ENCODE data around the gene NKAP. TPM values are rescaled to one million over a fixed set of nuclear protein-coding genes. Genes with fewer than 3 reads are reported as not detected.

NKAP gene
- total and polyA plus RNA-seq, 9 of the 15 experiments (the other 6 are each of a cell fraction or from before 2014, with no cell fraction given): 3.1 to 8.3 (median 7.0) TPM

GRCh38 chrX:119981286-119982070 lies 37.9 kb upstream of the NKAP start (continued):
- TF ChIP-seq, protein P1, sequence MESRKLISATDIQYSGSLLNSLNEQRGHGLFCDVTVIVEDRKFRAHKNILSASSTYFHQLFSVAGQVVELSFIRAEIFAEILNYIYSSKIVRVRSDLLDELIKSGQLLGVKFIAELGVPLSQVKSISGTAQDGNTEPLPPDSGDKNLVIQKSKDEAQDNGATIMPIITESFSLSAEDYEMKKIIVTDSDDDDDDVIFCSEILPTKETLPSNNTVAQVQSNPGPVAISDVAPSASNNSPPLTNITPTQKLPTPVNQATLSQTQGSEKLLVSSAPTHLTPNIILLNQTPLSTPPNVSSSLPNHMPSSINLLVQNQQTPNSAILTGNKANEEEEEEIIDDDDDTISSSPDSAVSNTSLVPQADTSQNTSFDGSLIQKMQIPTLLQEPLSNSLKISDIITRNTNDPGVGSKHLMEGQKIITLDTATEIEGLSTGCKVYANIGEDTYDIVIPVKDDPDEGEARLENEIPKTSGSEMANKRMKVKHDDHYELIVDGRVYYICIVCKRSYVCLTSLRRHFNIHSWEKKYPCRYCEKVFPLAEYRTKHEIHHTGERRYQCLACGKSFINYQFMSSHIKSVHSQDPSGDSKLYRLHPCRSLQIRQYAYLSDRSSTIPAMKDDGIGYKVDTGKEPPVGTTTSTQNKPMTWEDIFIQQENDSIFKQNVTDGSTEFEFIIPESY (CRISPR knock-in tag; IDR thresholded peaks at IDR 0.05): no peak
- no peak for TF ChIP-seq USF2 (CRISPR knock-in tag; IDR thresholded peaks at IDR 0.05)
- no peak for TF ChIP-seq JUND (IDR thresholded peaks at IDR 0.05; ENCODE audit: borderline replicate concordance, low read depth, low read length)
- TF ChIP-seq JUND (tag; IDR thresholded peaks at IDR 0.05; ENCODE audit: borderline replicate concordance, low read depth, low read length): no peak
- no peak for TF ChIP-seq GABPA (tag; conservative IDR thresholded peaks at IDR 0.05; ENCODE audit: low read depth)
- TF ChIP-seq RREB1 (CRISPR knock-in tag; IDR thresholded peaks at IDR 0.05): no peak
- TF ChIP-seq CTCF (IDR thresholded peaks at IDR 0.05 in 2 of 3, conservative IDR thresholded peaks at IDR 0.05 in 1 of 3; ENCODE audit: insufficient read depth in 2 of 3, low read depth in 1 of 3, low read length in 3 of 3): peak; percentile 61 to 78 (median 62)
- TF ChIP-seq, protein P2, sequence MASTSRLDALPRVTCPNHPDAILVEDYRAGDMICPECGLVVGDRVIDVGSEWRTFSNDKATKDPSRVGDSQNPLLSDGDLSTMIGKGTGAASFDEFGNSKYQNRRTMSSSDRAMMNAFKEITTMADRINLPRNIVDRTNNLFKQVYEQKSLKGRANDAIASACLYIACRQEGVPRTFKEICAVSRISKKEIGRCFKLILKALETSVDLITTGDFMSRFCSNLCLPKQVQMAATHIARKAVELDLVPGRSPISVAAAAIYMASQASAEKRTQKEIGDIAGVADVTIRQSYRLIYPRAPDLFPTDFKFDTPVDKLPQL (IDR thresholded peaks at IDR 0.05; ENCODE audit: extremely low read depth, insufficient read length): no peak
- peak; percentile 48; the same call in 1 of the 2 replicates for TF ChIP-seq SMC3 (conservative IDR thresholded peaks at IDR 0.05; ENCODE audit: insufficient read depth, low read depth, low read length)
- TF ChIP-seq XRCC5 (IDR thresholded peaks at IDR 0.05; ENCODE audit: low read depth, low read length): no peak
- no peak for TF ChIP-seq ZFPM2 (CRISPR knock-in tag; IDR thresholded peaks at IDR 0.05)
- no peak for TF ChIP-seq NR3C1 (CRISPR knock-in tag; IDR thresholded peaks at IDR 0.05)
- no peak for TF ChIP-seq NR4A1 (CRISPR knock-in tag; IDR thresholded peaks at IDR 0.05)
- TF ChIP-seq NR4A1 (tag; IDR thresholded peaks at IDR 0.05): no peak
- TF ChIP-seq GATAD2B (IDR thresholded peaks at IDR 0.05; ENCODE audit: borderline replicate concordance): no peak
